ENCODE results near the gene VAV3.

- TF ChIP-seq CTCF (IDR thresholded peaks at IDR 0.05) (no peak), EP300 (IDR thresholded peaks at IDR 0.05) (no peak)
Measured at GRCh38 chr1:107804741-107805140, 160.2 kb downstream of the VAV3 start.
